HUES6 (cell line): Measurements from ENCODE around the gene RREB1.
A peak's percentile ranks its signal among the peaks of the same experiment; 100 is the strongest.

Experiments
- H3K27ac ChIP-seq: 2 replicates; pipeline ENCODE4 v1.7.0; 2013; ENCODE audit warnings: low read depth, mild to moderate bottlenecking, low read length, inconsistent platforms
- H3K27me3 ChIP-seq: 2 replicates; pipeline ENCODE4 v1.6.1; 2013; ENCODE audit warnings: low read length; ENCODE audit not compliant: control insufficient read depth, insufficient read depth
- H3K36me3 ChIP-seq: 2 replicates; pipeline ENCODE4 v1.6.1; 2013; ENCODE audit warnings: low read length; ENCODE audit not compliant: control insufficient read depth, insufficient read depth
- H3K4me1 ChIP-seq: 2 replicates; pipeline ENCODE4 v1.6.1; 2013; ENCODE audit warnings: low read length; ENCODE audit not compliant: control insufficient read depth, insufficient read depth
- H3K4me3 ChIP-seq: 2 replicates; pipeline ENCODE4 v1.5.1; 2013; ENCODE audit warnings: low read depth, low read length
- H3K9ac ChIP-seq: one replicate; pipeline ENCODE4 v1.6.1; 2013; ENCODE audit warnings: mild to moderate bottlenecking, low read length
- H3K9me3 ChIP-seq: 2 replicates; pipeline ENCODE4 v1.6.1; 2013; ENCODE audit warnings: low read depth, low read length; ENCODE audit not compliant: control insufficient read depth, insufficient read depth

RREB1 gene

GRCh38 chr6:7183707-7184106 is 75.9 kb downstream of the RREB1 start:
- no peak overlapping the region for H3K4me3 ChIP-seq
- H3K36me3 ChIP-seq = peaks cover 66% of the 10 kb centered on the region
- no peak overlapping the region for H3K9ac ChIP-seq
- H3K4me1 ChIP-seq = no peaks in the 10 kb centered on the region
- H3K27ac ChIP-seq = no peak overlapping the region
- no peaks in the 10 kb centered on the region for H3K27me3 ChIP-seq
- no peaks in the 10 kb centered on the region for H3K9me3 ChIP-seq

GRCh38 chr6:7184502-7184901 is 76.7 kb downstream of the RREB1 start:
- Histone ChIP-seq H3K36me3 (peaks cover 69% of the 10 kb centered on the region), H3K27ac (no peak overlapping the region), H3K27me3 (no peaks in the 10 kb centered on the region), H3K9me3 (no peaks in the 10 kb centered on the region), H3K4me3 (no peak overlapping the region), H3K9ac (no peak overlapping the region), H3K4me1 (no peaks in the 10 kb centered on the region)

- Histone ChIP-seq H3K36me3 (peaks cover 70% of the 10 kb centered on the region), H3K4me1 (no peaks in the 10 kb centered on the region), H3K9ac (no peak overlapping the region), H3K4me3 (no peak overlapping the region), H3K27ac (no peak overlapping the region), H3K9me3 (no peaks in the 10 kb centered on the region), H3K27me3 (no peaks in the 10 kb centered on the region)
Measured at GRCh38 chr6:7185561-7185960, 77.8 kb downstream of the RREB1 start.

- peaks cover 46% of the 10 kb centered on the region for H3K36me3 ChIP-seq
- H3K4me1 ChIP-seq = no peaks in the 10 kb centered on the region
- no peak overlapping the region for H3K9ac ChIP-seq
- no peak overlapping the region for H3K4me3 ChIP-seq
- no peak overlapping the region for H3K27ac ChIP-seq
- H3K9me3 ChIP-seq = no peaks in the 10 kb centered on the region
- H3K27me3 ChIP-seq = no peaks in the 10 kb centered on the region
Measured at GRCh38 chr6:7188492-7188891, 80.7 kb downstream of the RREB1 start.

- Histone ChIP-seq H3K9me3 (no peaks in the 10 kb centered on the region), H3K9ac (no peak overlapping the region), H3K27ac (no peak overlapping the region), H3K4me3 (no peak overlapping the region), H3K4me1 (no peaks in the 10 kb centered on the region), H3K27me3 (no peaks in the 10 kb centered on the region), H3K36me3 (peaks cover 43% of the 10 kb centered on the region)
Measured at GRCh38 chr6:7189101-7189758, 81.5 kb downstream of the RREB1 start.

GRCh38 chr6:7190791-7191190 is 83.0 kb downstream of the RREB1 start:
- H3K4me1 ChIP-seq = peaks cover 6% of the 10 kb centered on the region; the same call in 1 of the 2 replicates
- no peaks in the 10 kb centered on the region for H3K27me3 ChIP-seq
- H3K9me3 ChIP-seq = no peaks in the 10 kb centered on the region
- no peak overlapping the region for H3K27ac ChIP-seq
- peaks cover 42% of the 10 kb centered on the region for H3K36me3 ChIP-seq
- H3K4me3 ChIP-seq = no peak overlapping the region
- no peak overlapping the region for H3K9ac ChIP-seq

- Histone ChIP-seq H3K27ac (no peak overlapping the region), H3K4me3 (no peak overlapping the region), H3K4me1 (peaks cover 8% of the 10 kb centered on the region; the same call in 1 of the 2 replicates), H3K9ac (no peak overlapping the region), H3K9me3 (no peaks in the 10 kb centered on the region), H3K36me3 (peaks cover 36% of the 10 kb centered on the region), H3K27me3 (no peaks in the 10 kb centered on the region)
Measured at GRCh38 chr6:7193122-7193521, 85.4 kb downstream of the RREB1 start.

GRCh38 chr6:7194657-7195056 is 86.9 kb downstream of the RREB1 start:
- Histone ChIP-seq H3K27me3 (no peaks in the 10 kb centered on the region), H3K4me3 (no peak overlapping the region), H3K9me3 (no peaks in the 10 kb centered on the region), H3K4me1 (peaks cover 8% of the 10 kb centered on the region; the same call in 1 of the 2 replicates), H3K9ac (no peak overlapping the region), H3K27ac (no peak overlapping the region), H3K36me3 (peaks cover 23% of the 10 kb centered on the region)

- no peaks in the 10 kb centered on the region for H3K27me3 ChIP-seq
- no peaks in the 10 kb centered on the region for H3K9me3 ChIP-seq
- H3K4me1 ChIP-seq = peaks cover 8% of the 10 kb centered on the region; the same call in 1 of the 2 replicates
- H3K27ac ChIP-seq = 0 out of 2 replicates have a peak overlapping the region, but pooled peaks have one; percentile 9
- peaks cover 17% of the 10 kb centered on the region for H3K36me3 ChIP-seq
- no peak overlapping the region for H3K4me3 ChIP-seq
- H3K9ac ChIP-seq = no peak overlapping the region
Measured at GRCh38 chr6:7195339-7196018, 87.7 kb downstream of the RREB1 start.

GRCh38 chr6:7196019-7196402 is 88.2 kb downstream of the RREB1 start:
- Histone ChIP-seq H3K4me1 (peaks cover 8% of the 10 kb centered on the region; the same call in 1 of the 2 replicates), H3K27ac (0 out of 2 replicates have a peak overlapping the region, but pooled peaks have one; percentile 9), H3K9ac (no peak overlapping the region)

GRCh38 chr6:7196685-7197283 is 89.0 kb downstream of the RREB1 start:
- H3K4me1 ChIP-seq = peaks cover 8% of the 10 kb centered on the region; the same call in 1 of the 2 replicates
- peaks cover 16% of the 10 kb centered on the region for H3K36me3 ChIP-seq
- H3K9me3 ChIP-seq = no peaks in the 10 kb centered on the region
- H3K27ac ChIP-seq = no peak overlapping the region
- no peaks in the 10 kb centered on the region for H3K27me3 ChIP-seq
- H3K4me3 ChIP-seq = no peak overlapping the region
- H3K9ac ChIP-seq = no peak overlapping the region

More at GRCh38 chr6:7196019-7196402, 88.2 kb downstream of the RREB1 start:
- H3K4me3 ChIP-seq = no peak overlapping the region
- no peaks in the 10 kb centered on the region for H3K9me3 ChIP-seq
- peaks cover 12% of the 10 kb centered on the region for H3K36me3 ChIP-seq
- H3K27me3 ChIP-seq = no peaks in the 10 kb centered on the region
